HPDE6-E6E7 (cell line): Measurements from ENCODE around the gene NAPSA.

Source experiments
- DNase-seq: peaks from one replicate; pipeline ENCODE4 v3.0.0; 2011; ENCODE audit warnings: missing footprints; ENCODE audit errors: extremely low spot score

The NAPSA gene

GRCh38 chr19:50314724-50315708 lies 50.4 kb downstream of the NAPSA start:
- no peak for DNase-seq

GRCh38 chr19:50313812-50314536 lies 51.5 kb downstream of the NAPSA start:
- DNase-seq, result no peak

DNA sequence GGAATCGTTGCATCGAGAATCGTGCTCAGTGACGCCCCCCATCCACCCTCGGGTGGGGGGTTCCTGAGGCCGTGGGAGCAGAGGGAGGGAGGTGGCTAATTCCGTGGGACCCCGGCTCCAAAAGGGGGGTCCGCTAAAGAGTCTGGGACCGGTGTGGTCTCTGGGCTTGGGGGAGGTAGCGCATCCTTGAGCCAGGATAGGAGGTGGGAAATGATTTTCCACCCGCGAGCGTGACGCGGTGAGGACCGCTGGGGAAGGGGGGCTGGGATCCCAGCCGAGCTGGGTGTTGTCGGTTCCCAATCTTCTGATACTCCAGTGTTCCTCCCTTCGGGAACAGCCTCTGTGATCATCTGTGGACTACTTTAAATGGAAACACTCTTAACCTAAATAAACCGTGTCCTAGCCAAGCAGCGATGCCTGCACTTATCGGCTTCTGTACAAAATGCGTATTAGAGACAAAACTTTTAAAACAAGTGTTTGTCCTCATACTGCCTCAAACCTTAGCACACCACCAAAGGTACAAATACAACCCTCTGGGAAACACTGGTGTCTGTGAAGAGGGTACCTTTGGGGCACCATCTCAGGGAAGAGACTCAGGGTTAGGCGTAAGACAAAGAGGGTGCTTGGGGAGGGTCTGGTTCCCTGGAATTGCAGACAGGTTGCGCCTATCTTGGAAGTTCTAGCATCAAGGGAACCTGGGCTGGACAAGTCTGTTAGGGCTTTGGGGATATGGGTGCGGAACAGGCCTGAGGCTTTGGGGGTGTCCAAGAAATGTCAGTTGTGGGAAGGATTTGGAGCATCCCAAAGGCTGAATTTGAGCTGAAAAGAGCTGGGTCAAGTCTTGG lies 52.2 kb downstream of the NAPSA start:
- DNase-seq, result no peak

DNA sequence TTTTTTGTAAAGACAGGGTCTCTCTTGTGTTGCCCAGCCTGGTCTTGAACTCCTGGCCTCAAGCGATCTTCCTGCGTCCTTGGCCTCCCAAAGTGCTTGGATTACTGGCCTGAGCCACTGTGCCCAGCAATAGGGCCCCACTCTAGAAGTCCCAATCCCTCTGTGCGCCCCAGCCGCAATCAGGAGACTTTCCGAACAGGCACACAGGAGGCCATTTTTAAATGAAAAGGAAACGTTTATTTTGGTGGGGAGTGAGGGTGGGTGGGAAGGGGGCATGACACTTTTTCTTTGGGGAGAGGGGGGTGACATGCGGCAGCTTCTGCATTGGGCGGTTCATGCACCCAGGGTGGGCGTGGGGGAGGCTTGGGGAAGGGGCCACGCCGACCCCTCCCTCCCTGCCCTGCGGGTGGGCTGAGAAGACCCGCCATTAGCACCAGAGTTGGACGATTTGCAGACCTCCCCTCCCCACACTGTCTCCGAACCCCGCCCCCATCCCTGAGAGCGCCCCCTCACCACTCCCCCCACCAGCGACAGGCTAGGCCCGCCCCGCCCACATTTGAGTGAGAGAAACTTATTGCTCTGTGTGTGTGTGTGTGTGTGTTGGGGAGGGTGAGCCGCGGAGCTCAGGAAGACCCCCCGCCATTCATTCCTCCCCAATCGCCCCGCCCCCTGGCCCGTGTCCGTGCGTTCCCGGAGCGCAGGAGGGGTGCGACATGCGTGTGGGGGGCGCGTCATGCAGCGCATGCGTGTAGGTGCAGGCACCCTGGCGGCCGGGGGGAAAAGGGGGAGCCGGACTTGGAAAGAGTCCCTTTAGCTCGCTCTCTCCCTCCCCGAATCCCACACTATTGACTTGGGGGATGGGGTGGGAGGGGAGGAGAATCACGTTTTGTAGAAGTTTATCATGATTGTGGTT lies 53.5 kb downstream of the NAPSA start:
- no peak for DNase-seq

- no peak for DNase-seq
Observed at GRCh38 chr19:50310759-50311465, 54.5 kb downstream of the NAPSA start.

GRCh38 chr19:50309396-50310125 lies 55.9 kb downstream of the NAPSA start:
- DNase-seq, result no peak

DNA sequence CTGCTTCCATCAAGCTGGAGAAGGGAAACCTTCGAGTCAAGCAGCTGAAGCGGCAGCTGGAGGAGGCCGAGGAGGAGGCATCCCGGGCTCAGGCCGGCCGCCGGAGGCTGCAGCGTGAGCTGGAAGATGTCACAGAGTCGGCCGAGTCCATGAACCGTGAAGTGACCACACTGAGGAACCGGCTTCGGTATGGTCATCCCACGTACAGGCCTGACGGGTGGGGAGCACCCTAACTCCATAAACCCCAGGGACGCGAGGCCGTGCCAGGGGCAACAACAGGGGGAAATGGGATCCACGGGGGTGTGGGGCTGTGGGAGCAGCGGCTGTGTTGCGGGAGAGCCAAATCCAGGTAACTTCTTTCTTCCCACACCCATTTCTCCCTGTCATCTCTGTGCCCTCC lies 56.4 kb downstream of the NAPSA start:
- no peak for DNase-seq
